IMR-90 (cell line): ENCODE data around the gene TRIM2. TPM values are rescaled to one million over a fixed set of nuclear protein-coding genes. Genes with fewer than 3 reads are reported as not detected.

ENCODE experiments used
- ATAC-seq: fragments of 200-7000 bp; cut with Tn5 transposase; 2 replicates; pipeline ENCODE4 v1.9.1; 2020; ENCODE audit warnings: low read depth, mild to moderate bottlenecking, moderate library complexity
- BruUV-seq: library from RNA; stranded (reverse); fragments of 400-500 nt; replicated peaks from 2 replicates; lab custom pipeline; 2021; lab: Mats Ljungman, UMichigan
- CTCF ChIA-PET: fragments of 300-600 bp; formaldehyde crosslinking; extraction: SDS; loops from one replicate; lab custom pipeline; 2021; ENCODE audit warnings: antibody characterized with exemption; lab: Yijun Ruan, JAX
- POLR2A ChIA-PET: fragments of 300-600 bp; sonication (Branson Sonifier 250); formaldehyde crosslinking; loops from one replicate; lab custom pipeline; 2022; ENCODE audit warnings: antibody characterized with exemption; ENCODE audit not compliant: unreplicated experiment; lab: Charles Lee
- DNase-seq: peaks from one replicate; pipeline ENCODE4 v3.0.0; 2013
- H2AFZ ChIP-seq: replicated peaks from 2 replicates; pipeline ENCODE3; 2013; ENCODE audit warnings: low read length, mild to moderate bottlenecking; ENCODE audit not compliant: poor library complexity
- H2AK5ac ChIP-seq: 2 replicates; pipeline ENCODE4 v1.6.1; 2013; ENCODE audit warnings: low read depth, low read length, inconsistent platforms
- H2AK9ac ChIP-seq: replicated peaks from 2 replicates; pipeline ENCODE3; 2013; ENCODE audit warnings: mild to moderate bottlenecking, low read depth, low read length, moderate library complexity; ENCODE audit not compliant: poor library complexity
- H2BK120ac ChIP-seq: 2 replicates; pipeline ENCODE4 v1.6.1; 2013; ENCODE audit warnings: low read depth, low read length, inconsistent platforms
- H2BK15ac ChIP-seq: 3 replicates; pipeline ENCODE4 v1.6.1; 2013; ENCODE audit warnings: low read depth, low read length, inconsistent platforms
- H2BK20ac ChIP-seq: 2 replicates; pipeline ENCODE4 v1.6.1; 2013; ENCODE audit warnings: low read depth, mild to moderate bottlenecking, inconsistent platforms, low read length, moderate library complexity
- H2BK5ac ChIP-seq: 2 replicates; pipeline ENCODE4 v1.6.1; 2013; ENCODE audit warnings: mild to moderate bottlenecking, low read depth, low read length, inconsistent platforms; ENCODE audit not compliant: poor library complexity, severe bottlenecking
- H3K14ac ChIP-seq: replicated peaks from 2 replicates; pipeline ENCODE4 v1.6.1; 2013; ENCODE audit warnings: low read depth, low read length, inconsistent platforms
- H3K18ac ChIP-seq: 2 replicates; pipeline ENCODE4 v1.6.1; 2013; ENCODE audit warnings: low read depth, low read length, control low read depth
- H3K23ac ChIP-seq: 2 replicates; pipeline ENCODE4 v1.6.1; 2013; ENCODE audit warnings: low read depth, low read length, inconsistent platforms
- H3K27ac ChIP-seq: 2 replicates; pipeline ENCODE4 v1.5.1; 2013; ENCODE audit warnings: mild to moderate bottlenecking, control low read depth, low read length; ENCODE audit not compliant: insufficient read depth
- H3K27me3 ChIP-seq: 2 replicates; pipeline ENCODE4 v1.6.1; 2013; ENCODE audit warnings: low read length; ENCODE audit not compliant: control insufficient read depth, insufficient read depth
- H3K36me3 ChIP-seq: 2 replicates; pipeline ENCODE4 v1.6.1; 2013; ENCODE audit warnings: low read length, mixed read lengths; ENCODE audit not compliant: control insufficient read depth, insufficient read depth
- H3K4ac ChIP-seq: 2 replicates; pipeline ENCODE4 v1.6.1; 2013; ENCODE audit warnings: low read depth, low read length, inconsistent platforms
- H3K4me1 ChIP-seq: 2 replicates; pipeline ENCODE4 v1.6.1; 2013; ENCODE audit warnings: low read length, mixed read lengths; ENCODE audit not compliant: control insufficient read depth, insufficient read depth
- H3K4me2 ChIP-seq: 2 replicates; pipeline ENCODE4 v1.6.1; 2013; ENCODE audit warnings: low read depth, mild to moderate bottlenecking, control low read depth, low read length, moderate library complexity
- H3K4me3 ChIP-seq: 2 replicates; pipeline ENCODE4 v1.5.1; 2013; ENCODE audit warnings: low read depth, mild to moderate bottlenecking, control low read depth, low read length, moderate library complexity; ENCODE audit not compliant: insufficient read depth
- H3K56ac ChIP-seq: 2 replicates; pipeline ENCODE4 v1.6.1; 2013; ENCODE audit warnings: low read length, inconsistent platforms; ENCODE audit not compliant: insufficient read depth; ENCODE audit errors: extremely low read depth
- H3K79me1 ChIP-seq, 2 experiments: 2 replicates each; pipeline ENCODE4 v1.6.1; 2013; ENCODE audit warnings: low read length in 2 of 2, inconsistent platforms in 1 of 2, low read depth in 1 of 2
- H3K9ac ChIP-seq: 2 replicates; pipeline ENCODE4 v1.6.1; 2013; ENCODE audit warnings: low read depth, low read length, control low read depth
- H3K9me1 ChIP-seq: 2 replicates; pipeline ENCODE4 v1.6.1; 2013; ENCODE audit warnings: low read length, inconsistent platforms; ENCODE audit not compliant: insufficient read depth
- H3K9me3 ChIP-seq: 2 replicates; pipeline ENCODE4 v1.6.1; 2013; ENCODE audit warnings: low read length; ENCODE audit not compliant: control insufficient read depth, insufficient read depth
- H4K20me1 ChIP-seq: 2 replicates; pipeline ENCODE4 v1.6.1; 2013; ENCODE audit warnings: low read length, inconsistent platforms; ENCODE audit not compliant: insufficient read depth
- H4K5ac ChIP-seq: 2 replicates; pipeline ENCODE4 v1.6.1; 2013; ENCODE audit warnings: mild to moderate bottlenecking, low read depth, low read length, control low read depth
- H4K8ac ChIP-seq, 2 experiments: 2 replicates each; pipeline ENCODE4 v1.6.1; 2013; ENCODE audit warnings: low read depth in 2 of 2, low read length in 2 of 2, control low read depth in 1 of 2, inconsistent platforms in 1 of 2
- H4K91ac ChIP-seq: 2 replicates; pipeline ENCODE4 v1.6.1; 2013; ENCODE audit warnings: low read depth, low read length, inconsistent platforms; ENCODE audit not compliant: insufficient read depth
- BHLHE40 ChIP-seq: fragments of 150-350 bp; IDR thresholded peaks from 2 replicates; pipeline ENCODE4 v1.6.1; 2016; ENCODE audit warnings: mild to moderate bottlenecking, low read depth, low read length
- CEBPB ChIP-seq: IDR thresholded peaks from 2 replicates; pipeline ENCODE4 v1.6.1; 2012; ENCODE audit warnings: low read depth, low read length, improper control_type of control experiment
- ELK1 ChIP-seq: fragments of 150-350 bp; IDR thresholded peaks from 2 replicates; pipeline ENCODE4 v1.6.1; 2016; ENCODE audit warnings: low read depth, mild to moderate bottlenecking, low read length, moderate library complexity, borderline replicate concordance
- MAZ ChIP-seq: IDR thresholded peaks from 2 replicates; pipeline ENCODE4 v1.6.1; 2012; ENCODE audit warnings: low read depth, mild to moderate bottlenecking, low read length, improper control_type of control experiment, moderate library complexity, borderline replicate concordance
- MXI1 ChIP-seq: IDR thresholded peaks from 2 replicates; pipeline ENCODE4 v1.6.1; 2012; ENCODE audit warnings: low read depth, mild to moderate bottlenecking, low read length, moderate library complexity, borderline replicate concordance
- POLR2A ChIP-seq: IDR thresholded peaks from 2 replicates; pipeline ENCODE4 v1.6.1; 2012; ENCODE audit warnings: mild to moderate bottlenecking, low read depth, low read length
- RCOR1 ChIP-seq: IDR thresholded peaks from 2 replicates; pipeline ENCODE4 v1.6.1; 2012; ENCODE audit warnings: mild to moderate bottlenecking, low read length, improper control_type of control experiment; ENCODE audit not compliant: insufficient replicate concordance
- WGBS, 2 experiments: methylation state at CpG; one replicate each; pipeline versions ENCODE4 v1.1.5 to v1.1.7; 2013; ENCODE audit warnings: missing lambda C conversion rate in 2 of 2; ENCODE audit not compliant: insufficient read length in 1 of 2; ENCODE audit errors: extremely low coverage in 2 of 2; 5-methylcytosine and 5-hydroxymethylcytosine counted together
- dilution Hi-C: fragments of 300-500 bp; cut with HindIII; formaldehyde crosslinking; loops from one replicate; pipeline ENCODE4 v1.14.3; 2018; ENCODE audit warnings: low sequenced_read_pairs; ENCODE audit not compliant: unreplicated experiment
- in situ Hi-C: fragments of 300-500 bp; cut with MboI; formaldehyde crosslinking; loops from 3 replicates; pipeline ENCODE4 v1.14.3; 2019; ENCODE audit warnings: low sequenced_read_pairs, inconsistent platforms, mixed read lengths
- intact Hi-C: fragments of 100-400 bp; cut with micrococcal nuclease; formaldehyde crosslinking; loops from 2 replicates; pipeline ENCODE4 v1.10.0; 2022
- polyA plus RNA-seq, 3 experiments: library from polyadenylated mRNA; depleted of rRNA; stranded (reverse); fragments of >200 nt; gene quantifications; 2 replicates each; pipeline ENCODE4 v1.2.3, GENCODE V29; 2012; ENCODE audit warnings: low replicate concordance in 1 of 3
- total RNA-seq: library from RNA; depleted of rRNA; stranded (reverse); fragments of >200 nt; gene quantifications from 2 replicates; pipeline ENCODE4 v1.2.3, GENCODE V29; 2012
- TF ChIP-seq, protein P1 (sequence below): fragments of 150-350 bp; IDR thresholded peaks from 2 replicates; pipeline ENCODE4 v1.6.1; 2017; ENCODE audit warnings: mild to moderate bottlenecking, antibody characterized with exemption, low read length, low read depth

Gene TRIM2
- total and polyA plus RNA-seq, 2 of the 4 experiments (the other 2 are of a cell fraction), result 16.0 to 64.2 TPM

DNA sequence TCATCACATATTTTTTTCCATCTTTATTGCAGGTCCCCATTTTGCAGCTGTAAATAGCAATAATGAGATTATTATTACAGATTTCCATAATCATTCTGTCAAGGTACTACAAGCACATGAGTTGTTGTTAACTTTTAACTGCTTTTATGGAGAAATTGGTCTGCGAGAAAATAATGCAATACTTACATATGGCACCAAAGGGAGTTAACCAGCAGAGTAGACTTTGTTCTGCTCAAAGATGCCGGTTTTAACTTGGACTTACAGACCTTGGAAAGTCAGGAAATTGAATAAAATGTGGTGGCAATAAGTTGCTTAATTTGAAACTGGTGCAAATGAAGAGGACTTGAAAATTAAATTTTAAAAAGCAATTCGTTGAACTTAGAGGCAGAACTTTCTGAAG is 119.8 kb downstream of the TRIM2 start:
- H2BK120ac ChIP-seq, result no peak overlapping the region
- no peaks in the 10 kb centered on the region for H3K4me1 ChIP-seq
- TF ChIP-seq BHLHE40 (no peak), RCOR1 (no peak), MAZ (no peak), CEBPB (no peak), MXI1 (no peak), ELK1 (no peak), POLR2A (no peak)
- TF ChIP-seq, protein P1, sequence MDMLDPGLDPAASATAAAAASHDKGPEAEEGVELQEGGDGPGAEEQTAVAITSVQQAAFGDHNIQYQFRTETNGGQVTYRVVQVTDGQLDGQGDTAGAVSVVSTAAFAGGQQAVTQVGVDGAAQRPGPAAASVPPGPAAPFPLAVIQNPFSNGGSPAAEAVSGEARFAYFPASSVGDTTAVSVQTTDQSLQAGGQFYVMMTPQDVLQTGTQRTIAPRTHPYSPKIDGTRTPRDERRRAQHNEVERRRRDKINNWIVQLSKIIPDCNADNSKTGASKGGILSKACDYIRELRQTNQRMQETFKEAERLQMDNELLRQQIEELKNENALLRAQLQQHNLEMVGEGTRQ, result no peak
- H3K23ac ChIP-seq, result no peak overlapping the region
- H2BK15ac ChIP-seq, result no peak overlapping the region
- ATAC-seq (no peak), DNase-seq (no peak)
- H3K79me1 ChIP-seq, result no peaks in the 10 kb centered on the region
- H2AK9ac ChIP-seq, result no peak overlapping the region
- H4K91ac ChIP-seq, result no peak overlapping the region
- H2BK5ac ChIP-seq, result no peak overlapping the region
- dilution Hi-C loops, result no loop called here
- H3K18ac ChIP-seq, result no peak overlapping the region
- no peak overlapping the region for H4K8ac ChIP-seq
- no peak overlapping the region for H3K4me2 ChIP-seq
- in situ Hi-C loops, result no loop called here
- H3K4ac ChIP-seq, result no peak overlapping the region
- no peaks in the 10 kb centered on the region for H3K9me1 ChIP-seq
- no TSS peak for BruUV-seq
- ChIA-PET POLR2A (no interaction called here), CTCF (no interaction called here)
- H2AK5ac ChIP-seq, result no peak overlapping the region
- no peak overlapping the region for H3K56ac ChIP-seq
- H4K5ac ChIP-seq, result no peak overlapping the region
- H2BK20ac ChIP-seq, result no peak overlapping the region
- no CpG with 5 or more reads among the region's 3 CpGs for WGBS, 2 experiments
- no peak overlapping the region for H3K14ac ChIP-seq
- no peaks in the 10 kb centered on the region for H3K9me3 ChIP-seq
- H4K20me1 ChIP-seq, result no peaks in the 10 kb centered on the region
- peaks cover 11% of the 10 kb centered on the region for H3K36me3 ChIP-seq
- H2AFZ ChIP-seq, result no peak overlapping the region
- no peaks in the 10 kb centered on the region for H3K27me3 ChIP-seq
- no peak overlapping the region for H3K27ac ChIP-seq
- intact Hi-C loops, result loop anchor here (10.0 kb wide), 1 partner anchor 479 kb away; no protein-coding TSS in a partner anchor
- no peak overlapping the region for H3K9ac ChIP-seq
- H3K4me3 ChIP-seq, result no peak overlapping the region
